AG04449 (cell line): ENCODE measurements around the gene CBR4.

Experiments
- CTCF ChIA-PET: fragments of 350-600 bp; formaldehyde crosslinking; extraction: SDS; loops from one replicate; lab custom pipeline; 2021; ENCODE audit warnings: antibody characterized with exemption; lab: Yijun Ruan, JAX
- POLR2A ChIA-PET: fragments of 400-600, 350-600 bp; formaldehyde crosslinking; extraction: SDS; loops from one replicate; lab custom pipeline; 2020; ENCODE audit warnings: antibody characterized with exemption, inconsistent platforms; lab: Yijun Ruan, JAX
- DNase-seq: peaks from one replicate; pipeline ENCODE4 v3.0.0-alpha.2; 2010; ENCODE audit warnings: low read depth, low spot score
- H3K4me3 ChIP-seq: 2 replicates; pipeline ENCODE4 v1.5.1; 2011; ENCODE audit warnings: low read depth, mild to moderate bottlenecking, control low read depth, low read length
- TF ChIP-seq, protein P1 (sequence below): IDR thresholded peaks from one replicate; pipeline ENCODE4 v1.5.1; 2011; ENCODE audit warnings: mild to moderate bottlenecking, moderate library complexity, low read length, control low read depth, inconsistent platforms; ENCODE audit not compliant: insufficient read depth; ENCODE audit errors: missing control alignments

The CBR4 gene

DNA sequence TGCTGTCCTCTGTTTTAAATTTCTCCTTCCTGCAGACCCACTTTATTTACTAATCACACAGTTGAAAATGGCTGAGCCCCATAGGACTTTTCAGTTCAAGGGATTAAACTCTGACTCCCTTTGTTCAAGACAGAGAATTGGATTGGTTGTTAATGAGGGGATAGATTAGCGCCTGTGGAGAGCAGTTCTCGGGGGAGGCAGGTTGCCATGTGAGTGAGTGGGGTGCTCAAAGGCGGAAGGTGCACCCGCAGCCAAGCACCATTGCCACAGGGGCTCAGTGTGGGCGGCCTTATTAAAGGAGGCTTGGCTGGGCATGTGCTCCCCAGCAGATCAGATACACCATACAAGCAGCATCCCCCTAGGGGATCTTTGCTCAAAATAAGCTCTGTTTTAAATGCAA, 7.9 kb upstream of the CBR4 start:
- ChIA-PET POLR2A (no interaction called here), CTCF (interaction anchor here (1.3 kb wide), 1 partner anchor 13 kb away, joined by 3 read pairs; no protein-coding TSS in a partner anchor)
- no peak overlapping the region for H3K4me3 ChIP-seq
- no peak for DNase-seq
- TF ChIP-seq, protein P1, sequence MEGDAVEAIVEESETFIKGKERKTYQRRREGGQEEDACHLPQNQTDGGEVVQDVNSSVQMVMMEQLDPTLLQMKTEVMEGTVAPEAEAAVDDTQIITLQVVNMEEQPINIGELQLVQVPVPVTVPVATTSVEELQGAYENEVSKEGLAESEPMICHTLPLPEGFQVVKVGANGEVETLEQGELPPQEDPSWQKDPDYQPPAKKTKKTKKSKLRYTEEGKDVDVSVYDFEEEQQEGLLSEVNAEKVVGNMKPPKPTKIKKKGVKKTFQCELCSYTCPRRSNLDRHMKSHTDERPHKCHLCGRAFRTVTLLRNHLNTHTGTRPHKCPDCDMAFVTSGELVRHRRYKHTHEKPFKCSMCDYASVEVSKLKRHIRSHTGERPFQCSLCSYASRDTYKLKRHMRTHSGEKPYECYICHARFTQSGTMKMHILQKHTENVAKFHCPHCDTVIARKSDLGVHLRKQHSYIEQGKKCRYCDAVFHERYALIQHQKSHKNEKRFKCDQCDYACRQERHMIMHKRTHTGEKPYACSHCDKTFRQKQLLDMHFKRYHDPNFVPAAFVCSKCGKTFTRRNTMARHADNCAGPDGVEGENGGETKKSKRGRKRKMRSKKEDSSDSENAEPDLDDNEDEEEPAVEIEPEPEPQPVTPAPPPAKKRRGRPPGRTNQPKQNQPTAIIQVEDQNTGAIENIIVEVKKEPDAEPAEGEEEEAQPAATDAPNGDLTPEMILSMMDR, result no peak

DNA sequence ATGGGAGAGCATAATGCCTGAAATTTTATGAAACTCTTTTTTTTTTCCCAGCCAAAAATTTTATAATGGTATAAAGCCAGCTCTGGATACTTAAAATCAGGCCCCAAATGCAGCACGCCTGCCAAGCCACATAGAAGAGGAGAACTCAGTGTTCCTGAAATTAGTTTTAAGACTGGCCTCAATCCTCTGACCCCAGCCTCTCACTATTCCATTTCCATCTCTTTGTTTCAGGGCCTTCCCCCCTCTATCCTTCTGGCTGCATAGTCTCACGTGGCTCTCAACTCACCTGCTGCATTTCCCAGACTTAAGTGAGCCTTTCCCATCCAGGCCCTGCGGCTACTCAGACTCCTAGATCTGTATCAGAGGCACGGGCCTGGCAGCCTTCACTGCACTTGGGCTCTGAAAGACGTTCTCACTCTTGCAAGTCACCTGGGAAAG, 5.2 kb upstream of the CBR4 start:
- POLR2A ChIA-PET, result no interaction called here
- H3K4me3 ChIP-seq, result no peak overlapping the region
- CTCF ChIA-PET, result interaction anchor here (1.8 kb wide), 1 partner anchor 10 kb away, joined by 7 read pairs; no protein-coding TSS in a partner anchor
- no peak for DNase-seq
- TF ChIP-seq, protein P1, result no peak

DNA sequence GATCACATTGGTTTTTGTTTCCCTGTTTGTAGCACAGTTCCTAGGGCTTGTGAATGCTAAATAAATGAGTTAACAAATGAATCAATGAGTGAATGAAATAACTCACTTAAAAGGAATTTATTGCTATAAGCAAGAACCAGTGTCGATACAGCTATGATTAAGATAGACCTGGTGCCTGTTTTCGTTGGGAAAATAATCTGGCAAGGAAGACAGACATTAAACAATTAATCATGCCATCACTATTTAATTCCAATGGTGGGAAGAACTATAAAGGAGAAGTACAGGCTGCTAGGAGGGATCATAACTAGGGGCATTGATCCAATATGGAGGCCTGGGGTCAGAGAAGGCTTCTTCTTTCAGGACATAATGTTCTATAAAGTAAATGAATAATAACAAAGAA, 4.5 kb upstream of the CBR4 start:
- TF ChIP-seq, protein P1, result no peak
- DNase-seq, result no peak
- POLR2A ChIA-PET, result interaction anchor here (0.8 kb wide), 1 partner anchor 101 kb away, joined by 3 read pairs; no protein-coding TSS in a partner anchor
- H3K4me3 ChIP-seq, result no peak overlapping the region
- CTCF ChIA-PET, result interaction anchor here (0.8 to 1.1 kb wide), 2 partner anchors 13 to 479 kb away, joined by 3 read pairs; no protein-coding TSS in a partner anchor

DNA sequence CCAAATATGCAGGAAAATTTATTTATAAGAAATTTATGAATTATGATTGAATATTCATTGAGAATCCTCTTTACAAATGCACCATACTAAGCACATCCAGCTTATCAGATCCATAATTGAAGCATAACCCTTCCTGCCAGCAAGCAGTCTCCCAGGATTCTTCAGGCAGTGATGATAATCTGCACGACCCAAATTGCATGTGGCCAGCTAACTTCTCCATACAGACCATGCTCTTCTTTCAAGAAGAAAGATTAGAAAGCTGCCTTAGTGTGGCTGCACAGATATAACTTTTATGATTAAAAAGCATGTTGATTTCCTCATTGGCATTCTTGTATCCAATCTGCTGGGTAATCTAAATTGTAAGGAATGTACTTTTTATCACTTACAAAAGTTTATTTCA, 3.3 kb upstream of the CBR4 start:
- ChIA-PET POLR2A (no interaction called here), CTCF (interaction anchor here (0.9 to 1.1 kb wide), 3 partner anchors 9 to 472 kb away, joined by 3 to 4 read pairs (median 4); no protein-coding TSS in a partner anchor)
- no peak overlapping the region for H3K4me3 ChIP-seq
- TF ChIP-seq, protein P1, result no peak
- no peak for DNase-seq

DNA sequence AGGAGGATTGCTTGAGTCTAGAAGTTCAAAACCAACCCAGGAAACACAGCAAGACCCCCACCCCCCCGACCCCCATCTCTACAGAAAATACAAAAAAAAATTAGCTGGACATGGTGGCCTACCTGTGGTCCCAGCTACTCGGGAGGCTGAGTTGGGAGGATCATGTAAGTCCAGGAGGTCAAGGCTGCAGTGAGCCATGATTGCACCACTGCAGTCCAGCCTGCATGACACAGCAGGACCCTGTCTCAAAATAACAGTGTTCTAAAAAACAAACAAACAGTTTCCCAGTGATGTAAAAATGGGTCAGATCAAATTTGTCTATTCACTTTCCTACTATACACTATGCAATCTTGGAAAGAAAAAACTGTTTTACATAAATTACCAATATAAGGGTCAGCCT, 2.0 kb upstream of the CBR4 start:
- TF ChIP-seq, protein P1, result no peak
- ChIA-PET POLR2A (no interaction called here), CTCF (interaction anchor here (1.1 to 8.4 kb wide), 4 partner anchors 10 to 474 kb away, joined by 4 to 88 read pairs (median 11); no protein-coding TSS in a partner anchor)
- no peak for DNase-seq
- H3K4me3 ChIP-seq, result no peak overlapping the region

DNA sequence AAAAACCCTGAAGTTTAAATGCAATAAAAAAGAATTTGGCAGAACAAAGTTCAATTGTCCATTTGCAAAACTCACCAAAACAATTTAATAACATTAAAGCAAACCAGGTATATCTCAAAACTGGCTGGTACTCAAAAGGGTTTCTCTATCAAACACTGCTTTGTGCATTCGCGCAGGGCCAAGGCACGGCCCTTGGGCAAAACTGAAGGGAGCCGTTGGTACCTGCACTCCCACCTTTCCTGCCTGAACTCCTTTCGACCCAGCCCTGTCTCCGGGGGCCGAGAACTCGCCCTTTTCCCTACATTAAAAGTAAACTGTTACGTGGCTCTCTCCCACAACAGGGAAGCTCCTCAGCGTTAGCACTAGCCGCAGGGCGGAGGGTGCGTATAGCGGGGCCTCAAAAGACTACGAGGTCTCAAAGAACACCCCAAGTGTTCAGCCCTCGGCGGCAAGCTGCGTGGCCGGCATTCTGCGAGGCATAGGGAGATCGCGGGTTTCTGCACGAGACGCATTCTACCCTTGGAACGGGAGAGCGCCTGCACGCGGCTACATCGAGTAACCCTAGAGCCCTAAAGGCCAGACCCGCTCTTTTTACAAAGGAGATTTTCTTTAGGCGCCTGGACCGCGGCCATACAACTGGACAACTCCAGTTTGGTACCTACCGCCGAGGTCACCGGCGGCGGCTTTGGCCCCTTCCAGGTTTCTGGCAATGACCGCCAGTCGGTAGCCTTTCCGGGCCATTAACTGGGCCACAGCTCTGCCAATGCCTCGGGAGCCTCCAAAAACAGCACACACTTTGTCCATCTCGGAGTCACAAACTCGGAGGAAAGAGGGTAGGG, 550 bp downstream of the CBR4 start:
- no peak for DNase-seq
- CTCF ChIA-PET, result interaction anchor here (0.6 to 8.4 kb wide), 21 partner anchors 11 to 558 kb away, joined by 3 to 88 read pairs (median 4); no protein-coding TSS in a partner anchor

More for the DNA sequence above, 550 bp downstream of the CBR4 start:
- POLR2A ChIA-PET, result interaction anchor here (0.5 to 1.9 kb wide), 16 partner anchors 8 to 525 kb away, joined by 3 to 9 read pairs (median 4); partner anchors contain the start of gene SH3RF1
- peak overlapping the region; percentile 75 for H3K4me3 ChIP-seq
- TF ChIP-seq, protein P1, result peak; percentile 9
